Epithelial cell of esophagus (primary cell): ENCODE results near the gene ZNF672.

ENCODE experiments used
- DNase-seq: peaks from one replicate; pipeline ENCODE4 v3.0.0; 2010; ENCODE audit warnings: low read depth
- H3K4me3 ChIP-seq: 2 replicates; pipeline ENCODE4 v1.5.1; 2011; ENCODE audit warnings: mild to moderate bottlenecking, low read length, control low read depth
- CTCF ChIP-seq: IDR thresholded peaks from 2 replicates; pipeline ENCODE4 v1.5.1; 2011; ENCODE audit warnings: low read depth, mild to moderate bottlenecking, low read length, control low read depth, inconsistent platforms; ENCODE audit not compliant: insufficient read depth; ENCODE audit errors: missing control alignments

The ZNF672 gene

GRCh38 chr1:248861616-248862015 lies 23.6 kb downstream of the ZNF672 start:
- TF ChIP-seq CTCF = no peak
- DNase-seq = peak; percentile 35
- H3K4me3 ChIP-seq = no peak overlapping the region

- peak overlapping the region; percentile 62 for H3K4me3 ChIP-seq
- peak; percentile 11 for DNase-seq
- no peak for TF ChIP-seq CTCF
These were observed 24.6 kb downstream of the ZNF672 start for GRCh38 chr1:248862695-248862997.

GRCh38 chr1:248862998-248863881 lies 25.2 kb downstream of the ZNF672 start:
- peak; percentile 70 for DNase-seq
- no peak for TF ChIP-seq CTCF
- H3K4me3 ChIP-seq = peak overlapping the region; percentile 62

- no peak overlapping the region for H3K4me3 ChIP-seq
- DNase-seq = no peak
- TF ChIP-seq CTCF = no peak
These were observed 33.9 kb downstream of the ZNF672 start for GRCh38 chr1:248871837-248872401.

GRCh38 chr1:248872752-248873408 lies 34.9 kb downstream of the ZNF672 start:
- H3K4me3 ChIP-seq = peak overlapping the region; percentile 80
- peak; percentile 72 for DNase-seq

GRCh38 chr1:248873409-248873992 lies 35.5 kb downstream of the ZNF672 start:
- DNase-seq = peak; percentile 95
- TF ChIP-seq CTCF = peak; percentile 2
- peak overlapping the region; percentile 80 for H3K4me3 ChIP-seq

More at GRCh38 chr1:248872752-248873408, 34.9 kb downstream of the ZNF672 start:
- TF ChIP-seq CTCF = no peak
